GM18511 (cell line): ENCODE data around the gene DPP9.
"Not testable (repeated sequence)": the region's sequence is repeated elsewhere in the genome, so short reads cannot be mapped to it uniquely, and the experiment has no call there.

Experiments
- ATAC-seq: cut with Tn5 transposase; IDR thresholded peaks from one replicate; pipeline ENCODE4 v1.9.1; 2021; ENCODE audit warnings: mild to moderate bottlenecking, moderate library complexity; ENCODE audit not compliant: unreplicated experiment

The DPP9 gene

GRCh38 chr19:4723595-4724514 lies at the start of gene DPP9:
Gene DPP9, minus strand, starts transcription at chr19:4723842. Its CDS starts 3,936 bp downstream, at chr19:4719906.
- peak; percentile 92 for ATAC-seq

- ATAC-seq, result no peak
Measured at GRCh38 chr19:4773047-4773640, 49.5 kb upstream of the DPP9 start.

GRCh38 chr19:4772566-4772965 lies 48.9 kb upstream of the DPP9 start:
- ATAC-seq, result no peak

GRCh38 chr19:4768934-4769777 lies 45.5 kb upstream of the DPP9 start:
- ATAC-seq, result no peak

DNA sequence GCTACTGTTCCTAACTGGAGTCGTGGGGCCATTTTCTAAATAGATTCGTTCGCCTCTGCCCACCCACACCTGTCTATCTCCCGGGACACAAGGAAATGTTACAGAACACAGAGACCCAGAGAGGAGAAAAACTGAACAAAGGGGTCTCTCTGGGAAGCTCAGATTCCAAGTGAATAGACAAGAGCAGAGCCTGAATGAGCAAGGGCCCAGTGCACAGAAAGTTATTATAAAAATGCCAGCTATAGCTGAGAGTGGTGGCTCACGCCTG lies 40.7 kb upstream of the DPP9 start:
- no peak for ATAC-seq

- ATAC-seq, result no peak
Measured at GRCh38 chr19:4763021-4763420, 39.4 kb upstream of the DPP9 start.

GRCh38 chr19:4760285-4760650 lies 36.6 kb upstream of the DPP9 start:
- no peak for ATAC-seq

DNA sequence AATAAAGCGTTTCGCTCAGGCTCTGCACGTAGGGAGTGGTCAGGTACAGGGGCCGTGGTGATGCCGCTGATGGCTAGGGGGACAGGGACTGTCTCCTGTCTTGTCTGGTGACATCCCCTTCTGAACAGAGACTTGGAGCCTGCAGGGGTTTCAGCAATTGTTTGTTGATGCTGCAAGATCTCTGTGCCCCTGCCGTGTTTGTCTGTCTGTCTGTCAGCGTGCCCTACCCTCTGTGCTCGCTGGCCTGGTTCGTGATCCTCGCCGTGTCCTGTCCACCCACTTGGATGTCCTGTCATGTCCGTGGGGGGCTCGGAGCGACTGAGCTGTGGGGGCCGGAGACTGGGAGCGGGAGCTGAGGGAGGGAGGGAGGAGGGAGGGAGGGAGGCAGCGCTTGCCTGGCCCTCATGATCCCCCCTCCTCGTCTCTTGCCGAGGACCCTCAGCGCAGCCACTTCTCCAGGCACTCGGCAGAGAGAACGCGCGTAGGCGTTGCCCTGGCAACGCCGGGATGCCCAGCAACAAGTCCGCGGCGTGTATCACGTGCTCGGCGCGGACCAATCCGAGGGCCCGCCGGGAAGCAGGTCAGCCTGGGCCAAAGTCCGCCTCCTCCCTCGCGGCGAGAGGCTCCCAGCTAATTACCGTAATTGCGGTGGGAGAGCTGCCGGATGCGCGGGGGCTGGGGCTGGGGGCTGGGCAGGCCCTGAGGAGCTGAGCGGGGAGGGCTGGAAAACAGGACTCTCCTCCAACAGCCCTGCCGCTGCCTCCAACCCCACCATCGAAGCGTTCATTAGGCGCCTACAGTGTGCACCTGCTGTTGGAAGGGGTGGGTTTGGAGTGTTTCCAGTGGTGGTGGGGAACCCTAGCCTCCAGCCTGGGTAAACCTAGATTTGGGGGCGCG lies 36.0 kb upstream of the DPP9 start:
- peak; percentile 48 for ATAC-seq

DNA sequence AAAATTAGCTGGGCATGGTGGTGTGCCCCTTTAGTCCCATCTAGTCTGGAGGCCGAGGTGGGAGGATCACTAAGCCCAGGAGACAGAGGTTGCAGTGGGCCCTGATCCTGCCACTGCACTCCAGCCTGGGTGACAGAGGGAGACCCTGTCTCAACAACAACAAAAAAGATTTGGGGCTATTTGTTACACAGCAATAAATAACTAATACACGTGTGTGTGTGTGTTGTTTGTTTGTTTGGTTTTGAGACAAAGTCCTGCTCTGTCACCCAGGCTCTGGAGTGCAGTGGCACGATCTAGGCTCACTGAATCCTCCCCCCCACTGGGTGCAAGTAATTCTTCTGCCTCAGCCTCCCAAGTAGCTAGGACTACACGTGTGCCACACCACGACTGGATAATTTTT lies 35.0 kb upstream of the DPP9 start:
- ATAC-seq, result no peak

DNA sequence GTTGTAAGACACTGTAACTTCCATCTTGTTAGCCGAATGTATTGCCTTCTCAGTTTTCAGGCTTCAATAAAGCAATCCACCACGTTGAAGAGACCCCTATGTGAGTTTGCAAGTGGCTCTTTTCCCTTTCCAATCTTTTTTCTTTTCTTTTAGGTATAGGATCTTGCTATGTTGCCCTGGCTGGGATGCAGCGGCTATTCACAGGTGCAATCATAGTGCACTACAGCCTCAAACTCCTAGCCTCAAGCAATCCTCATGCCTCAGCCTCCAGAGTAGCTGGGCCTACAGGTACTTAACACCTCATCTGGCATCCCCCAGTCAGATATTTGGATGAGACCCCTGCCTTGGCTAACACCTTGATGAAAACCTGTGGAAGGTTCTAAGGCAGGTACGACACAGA lies 34.4 kb upstream of the DPP9 start:
- ATAC-seq, result no peak

DNA sequence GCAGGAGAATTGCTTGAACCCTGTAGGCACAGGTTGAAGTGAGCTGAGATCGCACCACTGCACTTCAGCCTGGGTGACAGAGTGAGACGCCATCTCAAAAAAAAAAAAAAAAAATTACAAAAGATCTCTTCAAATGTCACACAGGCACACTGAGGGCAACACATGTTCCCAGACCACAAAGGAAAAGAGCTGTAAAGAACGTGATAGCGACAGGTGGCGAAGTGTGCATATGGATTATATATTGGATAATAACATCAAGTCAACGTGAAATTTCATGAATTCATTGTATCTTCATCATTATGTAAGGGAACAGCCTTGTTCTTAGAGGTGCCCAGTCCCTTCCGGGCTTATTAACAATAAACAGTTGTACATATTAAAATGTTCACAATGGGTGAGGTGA lies 31.8 kb upstream of the DPP9 start:
- ATAC-seq, result no peak

DNA sequence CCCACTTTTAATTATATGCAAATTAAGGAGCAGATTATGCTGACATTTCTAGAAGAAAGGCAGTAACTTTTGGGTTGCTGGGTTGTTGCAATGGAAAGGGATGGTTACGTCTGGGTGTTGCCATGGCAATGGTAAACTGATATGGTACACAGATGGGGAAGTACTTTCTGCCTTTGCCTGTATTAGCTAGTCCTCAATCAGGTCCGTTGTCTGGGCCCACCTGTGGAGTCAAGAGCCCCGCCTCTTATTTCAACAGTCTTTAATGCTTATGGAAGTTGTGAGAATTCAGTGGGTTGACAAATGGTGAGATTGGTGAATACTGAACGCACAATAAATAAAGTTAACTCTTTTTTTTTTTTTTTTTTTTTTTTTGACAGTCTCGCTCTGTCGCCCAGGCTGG lies 30.6 kb upstream of the DPP9 start:
- no peak for ATAC-seq

GRCh38 chr19:4749870-4750590 lies 26.4 kb upstream of the DPP9 start:
- ATAC-seq, result no peak

- no peak for ATAC-seq
Measured at GRCh38 chr19:4748589-4748988, 24.9 kb upstream of the DPP9 start.

- no peak for ATAC-seq
Measured at GRCh38 chr19:4748185-4748584, 24.5 kb upstream of the DPP9 start.

GRCh38 chr19:4745986-4746385 lies 22.3 kb upstream of the DPP9 start:
- ATAC-seq, result no peak

DNA sequence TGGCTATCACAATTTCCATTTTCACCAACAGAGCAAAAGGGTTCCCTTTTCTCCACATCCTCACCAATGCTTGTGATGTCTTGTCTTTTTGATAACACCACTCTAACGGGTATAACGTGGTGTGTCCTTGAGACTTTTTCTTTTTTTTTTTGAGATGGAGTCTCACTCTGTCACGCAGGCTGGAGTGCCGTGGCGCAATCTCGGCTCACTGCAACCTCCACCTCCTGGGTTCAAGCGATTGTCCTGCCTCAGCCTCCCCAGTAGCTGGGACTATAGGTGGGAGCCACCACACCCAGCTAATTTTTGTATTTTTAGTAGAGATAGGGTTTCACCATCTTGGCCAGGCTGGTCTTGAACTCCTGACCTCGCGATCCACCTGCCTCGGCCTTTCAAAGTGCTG lies 21.5 kb upstream of the DPP9 start:
- not testable (repeated sequence) for ATAC-seq

- ATAC-seq, result no peak
Measured at GRCh38 chr19:4744451-4745174, 21.0 kb upstream of the DPP9 start.
